Esophagus muscularis mucosa (tissue), 4 donors: ENCODE measurements around the gene ANO6. TPM values are rescaled to one million over a fixed set of nuclear protein-coding genes. Genes with fewer than 3 reads are reported as not detected.

Source experiments
- DNase-seq: peaks from one replicate; pipeline ENCODE4 v3.0.0-alpha.2; 2017; ENCODE audit errors: extremely low spot score
- H3K27ac ChIP-seq, 4 donors: fragments of 200-600 bp; sonication (generic); replicated peaks in 1 of 4; 1 replicate in 3 of 4; 2 replicates in 1 of 4; pipeline ENCODE4 v1.5.1; 2016 to 2019; ENCODE audit warnings: mild to moderate bottlenecking in 1 of 4
- H3K27me3 ChIP-seq, 4 donors: fragments of 200-600 bp; sonication (generic); one replicate each; pipeline versions ENCODE4 v1.5.1 to v1.6.0; 2016 to 2019
- H3K36me3 ChIP-seq, 4 donors: fragments of 200-600 bp; sonication (generic); one replicate each; pipeline ENCODE4 v1.5.1; 2016 to 2019
- H3K4me1 ChIP-seq, 4 donors: fragments of 200-600 bp; sonication (generic); one replicate each; pipeline ENCODE4 v1.5.1; 2016 to 2019
- H3K4me3 ChIP-seq, 4 donors: fragments of 200-600 bp; sonication (generic); 1 replicate in 2 of 4; 2 replicates in 2 of 4; pipeline ENCODE4 v1.5.1; 2016 to 2019; ENCODE audit warnings: mild to moderate bottlenecking in 4 of 4, moderate library complexity in 1 of 4
- H3K9me3 ChIP-seq, 4 donors: fragments of 200-600 bp; sonication (generic); 1 replicate in 3 of 4; 2 replicates in 1 of 4; pipeline ENCODE4 v1.5.1; 2016 to 2019
- EP300 ChIP-seq: sonication (generic); formaldehyde crosslinking; IDR thresholded peaks from one replicate; pipeline ENCODE4 v1.6.1; 2017; ENCODE audit warnings: antibody characterized with exemption
- POLR2A ChIP-seq: fragments of 450-650 bp; IDR thresholded peaks from one replicate; pipeline ENCODE4 v1.6.1; 2017; ENCODE audit warnings: antibody characterized with exemption, moderate library complexity, mild to moderate bottlenecking, low read depth
- POLR2AphosphoS5 ChIP-seq, 2 donors: sonication (generic); formaldehyde crosslinking; IDR thresholded peaks; one replicate each; pipeline ENCODE4 v1.6.1; 2017; ENCODE audit warnings: antibody characterized with exemption in 2 of 2
- WGBS: methylation state at CpG from one replicate; pipeline ENCODE4 v1.1.5; 2018; 5-methylcytosine and 5-hydroxymethylcytosine counted together
- intact Hi-C: fragments of 100-400 bp; cut with DNase I; formaldehyde crosslinking; loops from one replicate; pipeline ENCODE4 v1.15.1; 2023
- total RNA-seq, 4 donors: library from RNA; depleted of rRNA; stranded (reverse); fragments of >200 nt; gene quantifications; one replicate each; pipeline versions ENCODE4 v1.1.0 to v1.2.1, GENCODE V29; 2016
- TF ChIP-seq, protein P1 (sequence below), 3 experiments: fragments of 200-600 bp in 2 of 3; fragments of 450-650 bp in 1 of 3; sonication (generic) in 2 of 3; IDR thresholded peaks; one replicate each; pipeline ENCODE4 v1.5.1; 2017 to 2019; ENCODE audit warnings: antibody characterized with exemption in 3 of 3, mild to moderate bottlenecking in 2 of 3, moderate library complexity in 1 of 3

Gene ANO6
- total RNA-seq, 4 donors from 2014 or later = 141 to 208 (median 166) TPM

DNA sequence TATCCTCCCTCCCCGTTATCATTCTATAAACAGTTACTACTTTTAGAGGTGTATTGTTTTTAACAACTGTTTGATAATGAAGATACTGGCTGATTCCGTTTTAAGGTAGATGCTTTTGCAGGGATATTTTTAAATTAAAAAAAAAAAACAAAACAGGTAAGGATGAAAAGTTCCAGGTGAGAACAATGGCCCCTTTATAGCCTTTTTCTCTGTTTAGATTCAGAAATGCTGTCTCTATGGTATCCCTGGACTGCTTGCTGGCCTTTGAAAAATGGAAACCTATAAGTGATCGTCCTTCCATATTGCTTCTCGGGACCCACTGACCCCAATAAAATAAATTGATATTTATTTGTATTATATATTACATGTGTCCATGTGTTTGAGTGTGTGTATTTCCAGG is 23.2 kb upstream of the ANO6 start:
- H3K36me3 ChIP-seq = no peaks in the 10 kb centered on the region
- H3K27me3 ChIP-seq = no peaks in the 10 kb centered on the region
- no peaks in the 10 kb centered on the region for H3K9me3 ChIP-seq
- TF ChIP-seq, protein P1, sequence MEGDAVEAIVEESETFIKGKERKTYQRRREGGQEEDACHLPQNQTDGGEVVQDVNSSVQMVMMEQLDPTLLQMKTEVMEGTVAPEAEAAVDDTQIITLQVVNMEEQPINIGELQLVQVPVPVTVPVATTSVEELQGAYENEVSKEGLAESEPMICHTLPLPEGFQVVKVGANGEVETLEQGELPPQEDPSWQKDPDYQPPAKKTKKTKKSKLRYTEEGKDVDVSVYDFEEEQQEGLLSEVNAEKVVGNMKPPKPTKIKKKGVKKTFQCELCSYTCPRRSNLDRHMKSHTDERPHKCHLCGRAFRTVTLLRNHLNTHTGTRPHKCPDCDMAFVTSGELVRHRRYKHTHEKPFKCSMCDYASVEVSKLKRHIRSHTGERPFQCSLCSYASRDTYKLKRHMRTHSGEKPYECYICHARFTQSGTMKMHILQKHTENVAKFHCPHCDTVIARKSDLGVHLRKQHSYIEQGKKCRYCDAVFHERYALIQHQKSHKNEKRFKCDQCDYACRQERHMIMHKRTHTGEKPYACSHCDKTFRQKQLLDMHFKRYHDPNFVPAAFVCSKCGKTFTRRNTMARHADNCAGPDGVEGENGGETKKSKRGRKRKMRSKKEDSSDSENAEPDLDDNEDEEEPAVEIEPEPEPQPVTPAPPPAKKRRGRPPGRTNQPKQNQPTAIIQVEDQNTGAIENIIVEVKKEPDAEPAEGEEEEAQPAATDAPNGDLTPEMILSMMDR (IDR thresholded peaks at IDR 0.05) = no peak
- no peak for TF ChIP-seq EP300
- TF ChIP-seq POLR2AphosphoS5 (IDR thresholded peaks at IDR 0.05) = no peak
- no peak for TF ChIP-seq POLR2A
- H3K27ac ChIP-seq = no peak overlapping the region
- peaks cover 0 to 12% (median 10%) of the 10 kb centered on the region in 4 donors for H3K4me1 ChIP-seq
- WGBS = 74% methylated on average over 4 of the region's 4 CpGs
- DNase-seq = no peak
- intact Hi-C loops = no loop called here
- H3K4me3 ChIP-seq = no peak overlapping the region

DNA sequence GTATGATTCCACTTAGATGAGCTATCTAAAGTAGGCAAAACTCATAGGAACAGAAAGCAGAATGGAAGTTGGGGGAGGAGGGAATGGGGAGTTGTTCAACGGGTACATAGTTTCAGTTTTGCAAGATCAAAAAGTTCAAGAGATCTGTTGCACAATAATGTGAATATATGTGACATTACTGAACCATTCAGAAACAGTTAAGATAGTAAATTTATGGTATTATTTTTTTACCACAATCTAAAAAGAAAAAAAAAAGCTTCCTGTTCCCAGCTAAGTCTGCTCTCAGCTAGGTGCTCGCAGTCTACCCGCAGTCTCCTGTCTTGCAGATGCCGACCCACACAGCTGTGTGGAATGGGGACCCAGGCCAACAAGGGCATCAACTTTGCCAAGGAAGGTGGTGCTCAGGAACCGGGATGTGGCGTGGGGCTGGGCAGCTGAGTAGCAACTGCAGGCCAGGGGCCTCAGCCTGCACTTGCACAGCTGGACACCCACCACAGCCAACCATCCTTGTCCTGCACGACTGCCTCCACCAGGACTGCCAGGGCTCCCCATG is 15.3 kb upstream of the ANO6 start:
- Histone ChIP-seq H3K27ac (peak overlapping the region in 1 of 4 donors; percentile 50), H3K4me3 (no peak overlapping the region), H3K27me3 (no peaks in the 10 kb centered on the region), H3K4me1 (peaks cover 0 to 14% (median 8%) of the 10 kb centered on the region in 4 donors), H3K36me3 (no peaks in the 10 kb centered on the region), H3K9me3 (no peaks in the 10 kb centered on the region)
- no peak for TF ChIP-seq POLR2AphosphoS5 (IDR thresholded peaks at IDR 0.05)
- TF ChIP-seq, protein P1 (IDR thresholded peaks at IDR 0.05) = no peak
- TF ChIP-seq POLR2A = no peak
- no peak for TF ChIP-seq EP300
- 70% methylated on average over 5 of the region's 7 CpGs for WGBS
- intact Hi-C loops = no loop called here
- no peak for DNase-seq

DNA sequence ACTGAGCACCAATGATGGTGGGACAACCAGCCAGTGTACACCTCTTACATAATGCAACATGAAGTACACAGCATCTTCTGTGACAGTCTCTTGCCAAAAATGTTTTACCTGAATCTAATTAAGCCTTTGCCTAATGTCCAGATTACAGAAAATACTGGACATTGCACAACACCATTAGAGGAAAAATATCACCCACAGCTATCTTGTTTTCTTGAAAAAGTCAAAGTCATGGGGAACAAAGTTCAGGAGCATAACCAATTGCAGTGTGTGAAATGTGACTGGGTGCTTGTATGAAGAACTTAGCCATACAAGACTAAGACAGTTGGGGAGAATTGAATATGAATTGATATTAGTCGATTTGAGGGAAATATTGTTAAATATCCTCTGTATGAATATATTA is 12.1 kb upstream of the ANO6 start:
- no peak for DNase-seq
- peaks cover 0 to 14% (median 8%) of the 10 kb centered on the region in 4 donors for H3K4me1 ChIP-seq

DNA sequence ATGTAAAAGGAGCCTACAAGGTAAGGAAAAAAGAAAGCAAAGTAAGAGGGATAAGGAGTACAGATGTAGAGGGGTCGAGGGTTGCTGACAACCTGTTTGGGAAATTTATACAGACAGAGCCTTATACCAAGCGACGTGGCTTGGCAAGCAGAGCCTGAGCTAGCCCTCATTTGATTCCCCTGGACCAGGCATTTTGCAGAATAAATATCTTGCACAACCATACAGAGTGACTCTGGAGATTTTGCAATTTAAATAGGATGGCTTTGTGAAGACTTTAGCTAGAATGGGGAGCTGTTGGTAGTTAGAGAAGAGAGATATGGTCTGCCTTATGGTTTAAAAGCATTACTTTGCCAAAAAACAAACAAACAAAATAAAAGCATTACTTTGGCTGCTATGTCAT is 11.1 kb upstream of the ANO6 start:
- H3K4me3 ChIP-seq = no peak overlapping the region
- H3K27ac ChIP-seq = no peak overlapping the region
- intact Hi-C loops = no loop called here
- no peaks in the 10 kb centered on the region for H3K9me3 ChIP-seq
- no peaks in the 10 kb centered on the region for H3K27me3 ChIP-seq
- 84% methylated on average over 3 of the region's 3 CpGs for WGBS
- no peaks in the 10 kb centered on the region for H3K36me3 ChIP-seq
- H3K4me1 ChIP-seq = peaks cover 0 to 11% (median 7%) of the 10 kb centered on the region in 4 donors
- no peak for DNase-seq
- TF ChIP-seq, protein P1 (IDR thresholded peaks at IDR 0.05) = no peak

More for the DNA sequence above, 12.1 kb upstream of the ANO6 start:
- no peaks in the 10 kb centered on the region for H3K27me3 ChIP-seq
- no peak overlapping the region for H3K4me3 ChIP-seq
- no peak for TF ChIP-seq EP300
- TF ChIP-seq, protein P1 (IDR thresholded peaks at IDR 0.05) = no peak
- WGBS = 93% methylated on average over 1 of the region's 1 CpG
- H3K9me3 ChIP-seq = no peaks in the 10 kb centered on the region
- no peak overlapping the region for H3K27ac ChIP-seq
- H3K36me3 ChIP-seq = no peaks in the 10 kb centered on the region
- intact Hi-C loops = no loop called here

DNA sequence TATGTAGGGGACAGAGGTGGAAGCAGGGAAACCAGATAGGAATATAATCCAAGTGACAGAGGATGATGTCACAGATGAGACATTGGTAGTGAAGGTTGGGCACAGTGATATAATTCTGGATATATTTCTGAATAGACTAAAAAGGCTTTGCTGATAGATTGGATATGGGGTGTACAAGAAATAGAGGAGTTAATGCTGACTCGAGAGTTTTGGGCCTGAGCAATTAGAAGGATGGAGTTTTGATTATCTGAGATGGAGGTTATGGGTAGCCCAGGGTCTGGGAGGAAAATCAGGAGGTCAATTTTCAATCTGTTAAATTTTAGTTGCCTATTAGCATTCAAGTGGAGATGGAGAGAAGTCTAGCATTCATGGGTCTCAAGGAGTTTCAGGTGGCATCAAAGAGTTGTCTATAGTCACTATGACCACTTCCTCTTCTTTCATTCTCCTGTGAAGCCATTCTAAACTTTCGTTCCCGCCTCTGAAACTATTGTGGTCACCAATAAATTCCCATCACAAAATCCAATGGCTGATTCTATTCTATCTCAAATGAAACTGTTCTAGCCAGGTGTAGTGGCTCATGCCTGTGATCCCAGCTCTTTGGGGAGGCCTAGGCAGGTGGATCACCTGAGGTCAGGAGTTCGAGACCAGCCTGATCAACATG is 10.6 kb upstream of the ANO6 start:
- Histone ChIP-seq H3K4me1 (peaks cover 0 to 6% (median 5%) of the 10 kb centered on the region in 4 donors), H3K9me3 (no peaks in the 10 kb centered on the region), H3K4me3 (no peak overlapping the region), H3K27ac (no peak overlapping the region), H3K27me3 (no peaks in the 10 kb centered on the region), H3K36me3 (no peaks in the 10 kb centered on the region)
- TF ChIP-seq, protein P1 (IDR thresholded peaks at IDR 0.05) = no peak
- TF ChIP-seq EP300 = no peak
- no peak for DNase-seq
- WGBS = 75% methylated on average over 4 of the region's 4 CpGs
- intact Hi-C loops = no loop called here
